Erythroblast (primary cell): ENCODE data around the gene PADI2.

Source experiments
- GATA1 ChIP-seq: IDR thresholded peaks from 2 replicates; pipeline ENCODE4 v1.6.1; 2011; ENCODE audit warnings: low read depth, mild to moderate bottlenecking, control low read depth, low read length, moderate library complexity
- POLR2A ChIP-seq: IDR thresholded peaks from 2 replicates; pipeline ENCODE4 v1.6.1; 2011; ENCODE audit warnings: mild to moderate bottlenecking, low read length

GRCh38 chr1:17108786-17109185 is 10.5 kb downstream of the PADI2 start:
- TF ChIP-seq POLR2A = no peak
- TF ChIP-seq GATA1 = no peak
